GM13976 (cell line): ENCODE results near the gene HMGCS1.

Source experiments
- DNase-seq: peaks from one replicate; pipeline ENCODE4 v3.0.0; 2012; ENCODE audit warnings: low spot score
- CTCF ChIP-seq: IDR thresholded peaks from 2 replicates; pipeline ENCODE4 v1.5.1; 2012; ENCODE audit warnings: borderline replicate concordance, mild to moderate bottlenecking; ENCODE audit not compliant: insufficient read depth; ENCODE audit errors: extremely low read depth, missing control alignments, control extremely low read depth
- in situ Hi-C: fragments of 300-500 bp; cut with MboI; formaldehyde crosslinking; loops from one replicate; pipeline ENCODE4 v1.12.0; 2022; ENCODE audit warnings: low sequenced_read_pairs, mixed read lengths, inconsistent platforms; ENCODE audit not compliant: unreplicated experiment

Gene HMGCS1

GRCh38 chr5:43315263-43315662 is 2.1 kb upstream of the HMGCS1 start:
- no peak for TF ChIP-seq CTCF
- in situ Hi-C loops, result no loop called here
- no peak for DNase-seq

GRCh38 chr5:43314724-43315123 is 1.5 kb upstream of the HMGCS1 start:
- DNase-seq, result no peak
- in situ Hi-C loops, result no loop called here
- TF ChIP-seq CTCF, result no peak

GRCh38 chr5:43313854-43314457 is 744 bp upstream of the HMGCS1 start:
- in situ Hi-C loops, result no loop called here
- no peak for TF ChIP-seq CTCF
- DNase-seq, result no peak

GRCh38 chr5:43312699-43313034 is 545 bp downstream of the HMGCS1 start:
- TF ChIP-seq CTCF, result no peak
- in situ Hi-C loops, result no loop called here
- no peak for DNase-seq

- no peak for TF ChIP-seq CTCF
- no peak for DNase-seq
- in situ Hi-C loops, result no loop called here
Measured at GRCh38 chr5:43312076-43312661, 1.0 kb downstream of the HMGCS1 start.

GRCh38 chr5:43309637-43310036 is 3.6 kb downstream of the HMGCS1 start:
- no peak for TF ChIP-seq CTCF
- no peak for DNase-seq
- in situ Hi-C loops, result no loop called here
